PC-3 (cell line): Measurements from ENCODE around the gene CTSW. TPM values are rescaled to one million over a fixed set of nuclear protein-coding genes. Genes with fewer than 3 reads are reported as not detected.

Source experiments
- ATAC-seq: fragments of 200-7000 bp; cut with Tn5 transposase; 2 replicates; pipeline ENCODE4 v1.9.1; 2020; ENCODE audit warnings: mild to moderate bottlenecking, moderate library complexity
- BruUV-seq: library from RNA; stranded (reverse); fragments of 400-500 nt; replicated peaks from 2 replicates; lab custom pipeline; 2021; lab: Mats Ljungman, UMichigan
- CTCF ChIA-PET: fragments of 300-600 bp; sonication (Branson Sonifier 250); formaldehyde crosslinking; loops from one replicate; lab custom pipeline; 2022; ENCODE audit warnings: antibody characterized with exemption; lab: Charles Lee
- POLR2A ChIA-PET: fragments of 300-600 bp; sonication (Branson Sonifier 250); formaldehyde crosslinking; loops from one replicate; lab custom pipeline; 2022; ENCODE audit warnings: antibody characterized with exemption; ENCODE audit not compliant: unreplicated experiment; lab: Charles Lee
- DNase-seq: peaks from one replicate; pipeline ENCODE4 v3.0.0-alpha.2; 2015
- H2AFZ ChIP-seq: fragments of 300-600 bp; sonication (generic); 2 replicates; pipeline ENCODE4 v1.6.0; 2016; ENCODE audit warnings: antibody characterized with exemption, low read length
- H3F3A ChIP-seq: fragments of 300-600 bp; sonication (generic); one replicate; pipeline ENCODE4 v1.6.0; 2017; ENCODE audit warnings: antibody characterized with exemption, low read length, control low read depth, mild to moderate bottlenecking; ENCODE audit not compliant: unreplicated experiment
- H3K27ac ChIP-seq: fragments of 300-600 bp; sonication (generic); 2 replicates; pipeline ENCODE4 v1.5.1; 2016; ENCODE audit warnings: mild to moderate bottlenecking, low read length
- H3K27me3 ChIP-seq: fragments of 300-600 bp; sonication (generic); 2 replicates; pipeline ENCODE4 v1.6.1; 2016; ENCODE audit warnings: low read length, mixed read lengths
- H3K36me3 ChIP-seq: fragments of 300-600 bp; sonication (generic); 2 replicates; pipeline ENCODE4 v1.6.1; 2016; ENCODE audit warnings: low read depth, mixed run types, low read length, mixed read lengths
- H3K4me1 ChIP-seq: fragments of 300-600 bp; sonication (generic); 2 replicates; pipeline ENCODE4 v1.5.1; 2016; ENCODE audit warnings: low read length; ENCODE audit not compliant: insufficient read depth
- H3K4me2 ChIP-seq: fragments of 300-600 bp; sonication (generic); 2 replicates; pipeline ENCODE4 v1.6.0; 2016; ENCODE audit warnings: low read length
- H3K4me3 ChIP-seq: fragments of 300-600 bp; sonication (generic); 2 replicates; pipeline ENCODE4 v1.5.1; 2016; ENCODE audit warnings: mild to moderate bottlenecking, low read length, mixed read lengths
- H3K79me2 ChIP-seq: fragments of 300-600 bp; sonication (generic); 2 replicates; pipeline ENCODE4 v1.6.1; 2017; ENCODE audit warnings: low read length, mixed read lengths
- H3K9ac ChIP-seq: fragments of 300-600 bp; sonication (generic); 2 replicates; pipeline ENCODE4 v1.6.0; 2016; ENCODE audit warnings: mild to moderate bottlenecking, low read length
- H3K9me2 ChIP-seq: fragments of 300-600 bp; sonication (generic); replicated peaks from 2 replicates; pipeline ENCODE4 v1.6.1; 2016; ENCODE audit warnings: mixed run types, low read length, mixed read lengths
- H3K9me3 ChIP-seq: fragments of 300-600 bp; sonication (generic); 2 replicates; pipeline ENCODE4 v1.6.1; 2016; ENCODE audit warnings: low read length, mixed read lengths
- H4K20me1 ChIP-seq: fragments of 300-600 bp; sonication (generic); 2 replicates; pipeline ENCODE4 v1.6.1; 2016; ENCODE audit warnings: low read length, mixed read lengths
- CTCF ChIP-seq: fragments of 300-600 bp; sonication (generic); conservative IDR thresholded peaks from 2 replicates; pipeline ENCODE4 v1.5.1; 2017; ENCODE audit warnings: antibody characterized with exemption, low read depth, mild to moderate bottlenecking, low read length
- EZH2 ChIP-seq: fragments of 300-600 bp; sonication (generic); IDR thresholded peaks from one replicate; pipeline ENCODE4 v1.6.1; 2017; ENCODE audit warnings: antibody characterized with exemption, mild to moderate bottlenecking, low read length; ENCODE audit not compliant: unreplicated experiment
- EZH2phosphoT487 ChIP-seq: fragments of 300-600 bp; sonication (generic); IDR thresholded peaks from 2 replicates; pipeline ENCODE4 v1.6.1; 2018; ENCODE audit warnings: mild to moderate bottlenecking, antibody characterized with exemption, low read length, borderline replicate concordance
- intact Hi-C: fragments of 100-400 bp; cut with micrococcal nuclease; formaldehyde crosslinking; loops from 2 replicates; pipeline ENCODE4 v1.9.0; 2023
- total RNA-seq: library from RNA; depleted of rRNA; stranded (reverse); fragments of >200 nt; gene quantifications from 2 replicates; pipeline ENCODE4 v1.2.3, GENCODE V29; 2014

CTSW gene
- total RNA-seq, 1 experiment from 2014 or later = 0.11 TPM

GRCh38 chr11:65861533-65862183, 18.0 kb upstream of the CTSW start:
- Histone ChIP-seq H3K27me3 (no peaks in the 10 kb centered on the region), H3K79me2 (peaks cover 38% of the 10 kb centered on the region), H3K4me3 (peak overlapping the region; percentile 79), H3K4me2 (peak overlapping the region; percentile 98), H3K36me3 (peaks cover 20% of the 10 kb centered on the region; the same call in 1 of the 2 replicates), H3F3A (peaks cover 11% of the 10 kb centered on the region), H3K9me2 (no peaks in the 10 kb centered on the region), H3K9me3 (no peaks in the 10 kb centered on the region), H3K4me1 (peaks cover 19% of the 10 kb centered on the region), H3K27ac (no peak overlapping the region), H4K20me1 (peaks cover 9% of the 10 kb centered on the region), H2AFZ (peak overlapping the region; percentile 93; the same call in 1 of the 2 replicates), H3K9ac (peak overlapping the region; percentile 90)
- BruUV-seq = TSS peak; percentile 23
- no peak for DNase-seq
- intact Hi-C loops = no loop called here
- ChIA-PET CTCF (interaction anchor here (0.6 kb wide), 1 partner anchor 90 kb away, joined by 5 read pairs; no protein-coding TSS in a partner anchor), POLR2A (interaction anchor here (0.5 kb wide), 1 partner anchor 37 kb away, joined by 12 read pairs; no protein-coding TSS in a partner anchor)
- no peak for TF ChIP-seq EZH2
- no peak for TF ChIP-seq EZH2phosphoT487
- TF ChIP-seq CTCF = no peak
- ATAC-seq = no peak

GRCh38 chr11:65862191-65862735, 17.4 kb upstream of the CTSW start:
- peak overlapping the region; percentile 98 for H3K4me2 ChIP-seq
- H4K20me1 ChIP-seq = peaks cover 3% of the 10 kb centered on the region
- peaks cover 20% of the 10 kb centered on the region; the same call in 1 of the 2 replicates for H3K36me3 ChIP-seq
- H3K27me3 ChIP-seq = no peaks in the 10 kb centered on the region
- no peaks in the 10 kb centered on the region for H3K9me2 ChIP-seq
- H3K9me3 ChIP-seq = no peaks in the 10 kb centered on the region
- BruUV-seq = no TSS peak
- ATAC-seq (no peak), DNase-seq (no peak)
- intact Hi-C loops = no loop called here
- peaks cover 11% of the 10 kb centered on the region for H3F3A ChIP-seq
- H3K9ac ChIP-seq = no peak overlapping the region
- TF ChIP-seq EZH2 = no peak
- no peak for TF ChIP-seq CTCF
- TF ChIP-seq EZH2phosphoT487 = no peak
- peak overlapping the region; percentile 79; the same call in 1 of the 2 replicates for H3K4me3 ChIP-seq
- CTCF ChIA-PET = no interaction called here
- H3K79me2 ChIP-seq = peaks cover 32% of the 10 kb centered on the region
- H2AFZ ChIP-seq = no peak overlapping the region
- no peak overlapping the region for H3K27ac ChIP-seq
- POLR2A ChIA-PET = no interaction called here
- peaks cover 19% of the 10 kb centered on the region for H3K4me1 ChIP-seq
